ENCODE measurements around the gene MAGEA1. TPM values are rescaled to one million over a fixed set of nuclear protein-coding genes. Genes with fewer than 3 reads are reported as not detected.
"Not testable (repeated sequence)": the region's sequence is repeated elsewhere in the genome, so short reads cannot be mapped to it uniquely, and the experiment has no call there.

Gene MAGEA1, protein sequence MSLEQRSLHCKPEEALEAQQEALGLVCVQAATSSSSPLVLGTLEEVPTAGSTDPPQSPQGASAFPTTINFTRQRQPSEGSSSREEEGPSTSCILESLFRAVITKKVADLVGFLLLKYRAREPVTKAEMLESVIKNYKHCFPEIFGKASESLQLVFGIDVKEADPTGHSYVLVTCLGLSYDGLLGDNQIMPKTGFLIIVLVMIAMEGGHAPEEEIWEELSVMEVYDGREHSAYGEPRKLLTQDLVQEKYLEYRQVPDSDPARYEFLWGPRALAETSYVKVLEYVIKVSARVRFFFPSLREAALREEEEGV
- total RNA-seq (2012; rRNA removed): not detected in 2 replicates

DNA sequence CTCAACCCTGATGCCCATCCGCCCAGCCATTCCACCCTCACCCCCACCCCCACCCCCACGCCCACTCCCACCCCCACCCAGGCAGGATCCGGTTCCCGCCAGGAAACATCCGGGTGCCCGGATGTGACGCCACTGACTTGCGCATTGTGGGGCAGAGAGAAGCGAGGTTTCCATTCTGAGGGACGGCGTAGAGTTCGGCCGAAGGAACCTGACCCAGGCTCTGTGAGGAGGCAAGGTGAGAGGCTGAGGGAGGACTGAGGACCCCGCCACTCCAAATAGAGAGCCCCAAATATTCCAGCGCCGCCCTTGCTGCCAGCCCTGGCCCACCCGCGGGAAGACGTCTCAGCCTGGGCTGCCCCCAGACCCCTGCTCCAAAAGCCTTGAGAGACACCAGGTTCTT, at the start of gene MAGEA1:
MAGEA1 (plus strand) TSS at position 154 of the 400 bp plus-strand sequence. CDS start 3,106 bp downstream, outside the sequence.
- no peak within 1 kb of the TSS for H3K4me2 ChIP-seq (ENCODE audit: low read length)
- no peak within 1 kb of the TSS for H3K4me3 ChIP-seq (ENCODE audit: low read length)
- no peak within 1 kb of the TSS for H3K9ac ChIP-seq (ENCODE audit: low read depth, low read length)
- H3K27me3 ChIP-seq (ENCODE audit: control insufficient read depth, insufficient read depth, low read length): no peaks in the 10 kb centered on the region
- H3K36me3 ChIP-seq (ENCODE audit: insufficient read depth, low read length): no peaks in the 10 kb centered on the region
- H3K9me3 ChIP-seq (replicated peaks; ENCODE audit: low read length): peaks cover 6% of the 10 kb centered on the region
- no peaks in the 10 kb centered on the region for H3K4me1 ChIP-seq (ENCODE audit: control insufficient read depth, insufficient read depth, low read length)

DNA sequence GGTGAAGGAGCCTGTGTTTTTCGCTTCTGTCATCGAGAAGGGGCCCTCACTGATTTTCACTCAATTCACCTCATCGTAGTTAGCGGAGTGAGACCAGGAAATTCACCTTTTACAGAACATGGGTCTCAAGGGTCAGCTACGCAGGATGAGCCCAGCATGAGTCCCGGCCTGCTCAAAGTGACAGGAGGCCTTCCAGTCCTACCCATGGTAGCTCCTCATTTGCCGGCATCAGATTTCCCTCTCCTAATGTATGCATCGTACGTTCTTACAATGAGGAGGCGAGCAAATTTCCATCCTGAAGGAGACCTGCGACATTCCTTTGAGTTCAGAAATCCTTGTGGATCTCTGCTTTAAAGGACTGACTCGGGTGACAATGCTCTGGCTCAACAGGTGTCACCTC, 46.2 kb upstream of the MAGEA1 start:
- not testable (repeated sequence) for H3K9ac ChIP-seq (ENCODE audit: low read depth, low read length); H3K4me2 ChIP-seq (ENCODE audit: low read length); H3K9me3 ChIP-seq (replicated peaks; ENCODE audit: low read length); H3K36me3 ChIP-seq (ENCODE audit: insufficient read depth, low read length); H3K27me3 ChIP-seq (ENCODE audit: control insufficient read depth, insufficient read depth, low read length); H3K4me3 ChIP-seq (ENCODE audit: low read length); H3K4me1 ChIP-seq (ENCODE audit: control insufficient read depth, insufficient read depth, low read length)

DNA sequence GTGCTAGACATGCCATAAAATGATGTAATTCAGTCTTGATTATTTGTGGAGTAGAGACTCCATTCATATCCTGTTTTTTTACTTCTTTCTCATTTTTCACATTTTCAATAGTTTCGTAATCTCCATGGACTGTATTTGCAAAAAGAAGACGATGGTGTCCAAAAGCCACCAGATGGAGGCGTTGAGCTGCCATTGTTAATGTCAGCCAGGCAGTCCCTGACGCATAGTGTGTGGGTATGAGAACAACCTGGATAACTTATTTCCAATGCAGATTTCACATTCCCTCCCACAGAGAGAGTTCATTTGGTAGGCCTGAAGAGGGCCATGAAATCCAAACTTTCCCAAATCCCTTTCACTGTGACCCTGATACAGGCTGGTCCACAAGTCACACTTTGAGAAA, 40.0 kb upstream of the MAGEA1 start:
- not testable (repeated sequence) for H3K36me3 ChIP-seq (ENCODE audit: insufficient read depth, low read length); H3K4me3 ChIP-seq (ENCODE audit: low read length); H3K9me3 ChIP-seq (replicated peaks; ENCODE audit: low read length); H3K4me2 ChIP-seq (ENCODE audit: low read length); H3K27me3 ChIP-seq (ENCODE audit: control insufficient read depth, insufficient read depth, low read length); H3K9ac ChIP-seq (ENCODE audit: low read depth, low read length); H3K4me1 ChIP-seq (ENCODE audit: control insufficient read depth, insufficient read depth, low read length)

DNA sequence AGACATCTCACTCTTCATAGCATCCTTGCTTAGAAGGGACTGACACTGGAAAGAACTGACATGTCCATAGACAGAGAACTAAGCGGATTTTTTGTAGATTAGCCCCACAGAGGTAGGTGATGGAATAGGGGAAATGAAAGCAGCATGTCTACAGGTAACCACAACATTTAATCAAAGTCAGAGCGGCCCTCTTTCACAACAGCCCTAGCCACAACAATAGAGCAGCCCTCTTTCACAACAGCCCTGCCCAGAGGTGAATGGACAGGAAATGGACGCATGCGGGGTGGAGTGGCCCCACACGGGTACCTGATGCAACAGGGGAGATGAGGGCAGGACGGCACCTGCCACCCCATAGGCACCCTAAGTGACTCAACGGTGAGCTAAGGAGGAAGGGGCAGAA, 32.8 kb upstream of the MAGEA1 start:
- H3K36me3 ChIP-seq (ENCODE audit: insufficient read depth, low read length); H3K4me3 ChIP-seq (ENCODE audit: low read length); H3K4me1 ChIP-seq (ENCODE audit: control insufficient read depth, insufficient read depth, low read length); H3K4me2 ChIP-seq (ENCODE audit: low read length); H3K9ac ChIP-seq (ENCODE audit: low read depth, low read length); H3K9me3 ChIP-seq (replicated peaks; ENCODE audit: low read length); H3K27me3 ChIP-seq (ENCODE audit: control insufficient read depth, insufficient read depth, low read length): not testable (repeated sequence)

DNA sequence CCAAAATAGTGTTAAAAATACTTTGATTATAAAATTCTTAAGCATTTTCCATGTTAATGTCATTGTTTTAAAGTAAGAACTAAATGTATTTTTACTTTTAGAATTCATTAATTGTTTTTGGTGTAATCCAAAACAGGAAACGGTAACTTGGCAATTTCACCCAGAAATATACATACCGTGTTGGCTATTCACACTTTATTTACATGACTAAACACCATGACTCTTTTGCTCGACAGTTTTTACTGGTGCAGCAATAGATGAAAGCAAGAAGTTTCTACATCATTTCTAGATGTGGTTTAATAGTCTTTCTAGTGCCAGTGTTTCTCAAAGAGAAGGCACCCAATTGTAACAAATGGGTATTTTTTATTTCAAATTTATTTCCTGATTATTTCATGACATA, 25.6 kb upstream of the MAGEA1 start:
- no peak overlapping the region for H3K4me3 ChIP-seq (ENCODE audit: low read length)
- H3K4me2 ChIP-seq (ENCODE audit: low read length): no peak overlapping the region
- H3K27me3 ChIP-seq (ENCODE audit: control insufficient read depth, insufficient read depth, low read length): peaks cover 5% of the 10 kb centered on the region
- H3K9me3 ChIP-seq (replicated peaks; ENCODE audit: low read length): no peaks in the 10 kb centered on the region
- H3K4me1 ChIP-seq (ENCODE audit: control insufficient read depth, insufficient read depth, low read length): no peaks in the 10 kb centered on the region
- H3K9ac ChIP-seq (ENCODE audit: low read depth, low read length): no peak overlapping the region
- no peaks in the 10 kb centered on the region for H3K36me3 ChIP-seq (ENCODE audit: insufficient read depth, low read length)

DNA sequence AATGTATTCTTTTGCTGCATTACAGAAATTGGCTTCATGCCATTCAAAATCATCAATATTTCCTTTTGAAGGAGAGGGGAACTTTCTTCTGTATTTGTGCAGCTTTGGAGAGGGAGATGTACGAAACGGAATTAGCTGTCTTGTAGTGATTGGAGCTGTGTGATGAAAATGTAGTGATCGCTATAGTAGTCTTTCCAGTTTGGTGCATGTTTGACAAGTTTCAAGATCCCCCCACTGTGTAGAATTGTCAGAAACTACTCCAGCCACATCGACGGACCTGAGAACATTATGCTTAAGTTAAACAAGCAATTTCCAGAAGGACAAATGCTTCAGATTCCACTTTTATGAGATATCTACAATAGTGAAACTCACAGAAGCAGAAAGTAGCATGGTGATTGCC, 21.6 kb upstream of the MAGEA1 start:
- Histone ChIP-seq H3K4me2 (ENCODE audit: low read length) (no peak overlapping the region), H3K36me3 (ENCODE audit: insufficient read depth, low read length) (no peaks in the 10 kb centered on the region), H3K4me1 (ENCODE audit: control insufficient read depth, insufficient read depth, low read length) (no peaks in the 10 kb centered on the region), H3K9ac (ENCODE audit: low read depth, low read length) (no peak overlapping the region), H3K9me3 (replicated peaks; ENCODE audit: low read length) (no peaks in the 10 kb centered on the region), H3K27me3 (ENCODE audit: control insufficient read depth, insufficient read depth, low read length) (peaks cover 14% of the 10 kb centered on the region), H3K4me3 (ENCODE audit: low read length) (no peak overlapping the region)

DNA sequence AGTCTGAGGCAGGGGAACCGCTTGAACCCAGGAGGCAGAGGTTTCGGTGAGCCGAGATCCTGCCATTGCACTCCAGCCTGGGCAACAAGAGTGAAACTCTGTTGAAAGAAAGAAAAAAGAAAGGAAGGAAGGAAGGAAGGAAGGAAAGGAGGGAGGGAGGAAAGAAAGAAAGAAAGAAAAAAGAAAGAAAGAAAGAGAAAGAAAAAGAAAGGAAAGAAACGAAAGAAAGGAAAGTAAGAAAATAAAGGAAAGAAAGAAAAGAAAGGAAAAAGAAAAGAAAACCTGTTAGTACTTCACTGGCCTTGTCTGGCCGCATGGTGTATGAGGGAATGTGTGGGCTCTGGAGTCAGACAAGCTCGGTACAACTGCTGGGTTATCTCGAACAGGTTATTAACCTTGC, 20.8 kb upstream of the MAGEA1 start:
- Histone ChIP-seq H3K4me2 (ENCODE audit: low read length) (no peak overlapping the region), H3K27me3 (ENCODE audit: control insufficient read depth, insufficient read depth, low read length) (peaks cover 11% of the 10 kb centered on the region), H3K4me1 (ENCODE audit: control insufficient read depth, insufficient read depth, low read length) (no peaks in the 10 kb centered on the region), H3K4me3 (ENCODE audit: low read length) (no peak overlapping the region), H3K9me3 (replicated peaks; ENCODE audit: low read length) (no peaks in the 10 kb centered on the region), H3K9ac (ENCODE audit: low read depth, low read length) (no peak overlapping the region), H3K36me3 (ENCODE audit: insufficient read depth, low read length) (no peaks in the 10 kb centered on the region)

DNA sequence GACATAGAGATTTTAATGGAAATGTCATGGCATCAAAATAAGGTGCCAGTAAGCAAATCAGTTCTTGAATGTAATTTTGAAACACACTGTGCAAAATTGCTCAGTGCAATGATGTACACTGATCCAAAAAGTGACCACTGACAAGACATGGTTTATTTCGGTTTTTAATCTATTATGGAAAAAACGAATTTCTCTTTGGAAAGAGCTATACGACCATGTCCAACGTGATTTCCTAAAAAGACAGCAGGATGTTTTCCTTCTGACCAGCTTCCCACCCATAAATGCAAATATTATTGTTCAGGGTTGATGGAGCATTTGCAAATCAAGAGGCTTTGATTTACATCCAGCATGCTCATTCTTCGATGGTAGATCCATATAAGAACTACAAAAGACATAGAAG, 17.1 kb upstream of the MAGEA1 start:
- Histone ChIP-seq H3K36me3 (ENCODE audit: insufficient read depth, low read length) (no peaks in the 10 kb centered on the region), H3K4me2 (ENCODE audit: low read length) (no peak overlapping the region), H3K9me3 (replicated peaks; ENCODE audit: low read length) (peaks cover 5% of the 10 kb centered on the region), H3K9ac (ENCODE audit: low read depth, low read length) (no peak overlapping the region), H3K4me1 (ENCODE audit: control insufficient read depth, insufficient read depth, low read length) (no peaks in the 10 kb centered on the region), H3K4me3 (ENCODE audit: low read length) (no peak overlapping the region), H3K27me3 (ENCODE audit: control insufficient read depth, insufficient read depth, low read length) (peaks cover 11% of the 10 kb centered on the region)

DNA sequence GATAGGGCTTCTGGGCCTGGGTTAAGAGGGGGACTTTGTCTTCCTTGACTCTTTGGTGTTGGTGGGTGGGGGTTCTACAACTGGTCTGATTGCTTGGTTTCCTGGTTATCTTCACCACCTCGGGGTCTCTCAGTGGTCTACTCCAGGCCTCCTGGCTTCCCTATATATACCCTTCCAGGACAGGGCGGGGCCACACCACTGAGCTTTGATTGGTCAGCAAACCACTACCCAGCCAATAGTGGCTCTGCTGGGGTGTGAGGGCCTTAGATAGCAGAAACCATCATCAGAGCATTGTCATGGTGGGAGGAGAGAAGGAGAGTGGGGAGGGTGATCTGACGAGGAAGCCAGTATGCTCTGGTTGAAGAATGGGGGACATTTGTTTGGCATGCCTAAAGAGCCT, 14.4 kb upstream of the MAGEA1 start:
- Histone ChIP-seq H3K27me3 (ENCODE audit: control insufficient read depth, insufficient read depth, low read length) (peaks cover 5% of the 10 kb centered on the region), H3K4me3 (ENCODE audit: low read length) (no peak overlapping the region), H3K36me3 (ENCODE audit: insufficient read depth, low read length) (no peaks in the 10 kb centered on the region), H3K4me2 (ENCODE audit: low read length) (no peak overlapping the region), H3K4me1 (ENCODE audit: control insufficient read depth, insufficient read depth, low read length) (no peaks in the 10 kb centered on the region), H3K9me3 (replicated peaks; ENCODE audit: low read length) (peaks cover 5% of the 10 kb centered on the region), H3K9ac (ENCODE audit: low read depth, low read length) (no peak overlapping the region)

DNA sequence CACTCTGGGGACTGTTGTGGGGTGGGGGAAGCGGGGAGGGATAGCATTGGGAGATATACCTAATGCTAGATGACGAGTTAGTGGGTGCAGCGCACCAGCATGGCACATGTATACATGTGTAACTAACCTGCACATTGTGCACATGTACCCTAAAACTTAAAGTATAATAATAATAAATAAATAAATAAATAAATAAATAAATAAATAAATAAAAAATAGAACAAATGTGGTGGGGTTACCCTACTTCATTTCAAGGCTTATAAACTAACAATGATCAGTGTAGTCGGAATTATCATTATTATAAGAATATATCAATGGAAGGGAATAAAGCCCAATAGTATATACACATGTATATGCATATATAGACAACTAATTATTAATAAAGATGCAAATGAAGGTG, 10.7 kb upstream of the MAGEA1 start:
- H3K27me3 ChIP-seq (ENCODE audit: control insufficient read depth, insufficient read depth, low read length); H3K4me3 ChIP-seq (ENCODE audit: low read length); H3K9me3 ChIP-seq (replicated peaks; ENCODE audit: low read length); H3K9ac ChIP-seq (ENCODE audit: low read depth, low read length); H3K4me1 ChIP-seq (ENCODE audit: control insufficient read depth, insufficient read depth, low read length); H3K36me3 ChIP-seq (ENCODE audit: insufficient read depth, low read length); H3K4me2 ChIP-seq (ENCODE audit: low read length): not testable (repeated sequence)

DNA sequence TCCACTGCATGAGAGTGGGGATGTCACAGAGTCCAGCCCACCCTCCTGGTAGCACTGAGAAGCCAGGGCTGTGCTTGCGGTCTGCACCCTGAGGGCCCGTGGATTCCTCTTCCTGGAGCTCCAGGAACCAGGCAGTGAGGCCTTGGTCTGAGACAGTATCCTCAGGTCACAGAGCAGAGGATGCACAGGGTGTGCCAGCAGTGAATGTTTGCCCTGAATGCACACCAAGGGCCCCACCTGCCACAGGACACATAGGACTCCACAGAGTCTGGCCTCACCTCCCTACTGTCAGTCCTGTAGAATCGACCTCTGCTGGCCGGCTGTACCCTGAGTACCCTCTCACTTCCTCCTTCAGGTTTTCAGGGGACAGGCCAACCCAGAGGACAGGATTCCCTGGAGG, 2.7 kb downstream of the MAGEA1 start:
- Histone ChIP-seq H3K36me3 (ENCODE audit: insufficient read depth, low read length) (no peaks in the 10 kb centered on the region), H3K9me3 (replicated peaks; ENCODE audit: low read length) (peaks cover 6% of the 10 kb centered on the region), H3K4me2 (ENCODE audit: low read length) (no peak overlapping the region), H3K4me3 (ENCODE audit: low read length) (no peak overlapping the region), H3K9ac (ENCODE audit: low read depth, low read length) (no peak overlapping the region), H3K4me1 (ENCODE audit: control insufficient read depth, insufficient read depth, low read length) (no peaks in the 10 kb centered on the region), H3K27me3 (ENCODE audit: control insufficient read depth, insufficient read depth, low read length) (peaks cover 3% of the 10 kb centered on the region)

DNA sequence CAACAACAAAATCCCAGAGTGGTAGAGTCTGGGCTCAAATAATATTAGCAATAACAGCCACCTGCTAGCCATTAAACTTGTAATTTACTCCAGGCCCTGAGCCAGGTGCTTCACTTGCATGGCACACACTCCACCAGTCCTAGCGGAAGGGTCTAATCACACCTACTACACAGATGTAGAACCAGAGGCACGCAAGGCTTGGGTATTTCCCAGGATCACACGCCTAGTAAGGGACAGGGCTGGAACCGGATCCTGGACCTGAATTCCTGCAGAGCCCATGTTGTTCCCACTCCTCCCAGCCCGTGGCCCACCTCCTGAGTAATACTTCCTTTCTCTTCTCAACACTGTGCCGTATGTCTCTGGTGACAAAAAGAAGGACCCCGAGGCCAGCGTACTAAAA, 5.7 kb downstream of the MAGEA1 start:
- Histone ChIP-seq H3K9ac (ENCODE audit: low read depth, low read length) (no peak overlapping the region), H3K36me3 (ENCODE audit: insufficient read depth, low read length) (no peaks in the 10 kb centered on the region), H3K27me3 (ENCODE audit: control insufficient read depth, insufficient read depth, low read length) (peaks cover 9% of the 10 kb centered on the region), H3K9me3 (replicated peaks; ENCODE audit: low read length) (peaks cover 6% of the 10 kb centered on the region), H3K4me2 (ENCODE audit: low read length) (no peak overlapping the region), H3K4me1 (ENCODE audit: control insufficient read depth, insufficient read depth, low read length) (no peaks in the 10 kb centered on the region), H3K4me3 (ENCODE audit: low read length) (no peak overlapping the region)
